SK-N-SH (cell line): ENCODE measurements around the gene ZNF202. TPM values are rescaled to one million over a fixed set of nuclear protein-coding genes. Genes with fewer than 3 reads are reported as not detected.
"Not testable (repeated sequence)": the region's sequence is repeated elsewhere in the genome, so short reads cannot be mapped to it uniquely, and the experiment has no call there.

Source experiments
- CTCF ChIA-PET: fragments of 300-600, 350-600 bp; formaldehyde crosslinking; extraction: SDS; loops from one replicate; lab custom pipeline; 2021; lab: Yijun Ruan, JAX
- POLR2A ChIA-PET: fragments of 350-600 bp; sonication (Branson Sonifier 250); formaldehyde crosslinking; extraction: SDS; loops from one replicate; lab custom pipeline; 2020; ENCODE audit warnings: antibody characterized with exemption, inconsistent platforms; lab: Yijun Ruan, JAX
- DNase-seq: peaks from one replicate; pipeline ENCODE4 v3.0.0; 2012
- H2AFZ ChIP-seq: fragments of 200-600 bp; sonication (generic); 2 replicates; pipeline ENCODE4 v1.8.1; 2016; ENCODE audit warnings: antibody characterized with exemption, mild to moderate bottlenecking, low read depth
- H3F3A ChIP-seq: fragments of 200-600 bp; sonication (generic); replicated peaks from 2 replicates; pipeline ENCODE3; 2016; ENCODE audit warnings: antibody characterized with exemption, mild to moderate bottlenecking; ENCODE audit not compliant: insufficient read depth
- H3K27ac ChIP-seq, 2 experiments: fragments of 200-500 bp in 1 of 2; fragments of 200-600 bp in 1 of 2; sonication (Bioruptor generic) in 1 of 2; sonication (generic), shearing (Covaris generic) in 1 of 2; 2 replicates each; pipeline versions ENCODE4 v1.5.1 to v1.6.1; 2014 to 2016; ENCODE audit warnings: low read depth in 2 of 2, inconsistent platforms in 1 of 2, low read length in 1 of 2, mild to moderate bottlenecking in 1 of 2, mixed read lengths in 1 of 2
- H3K27me3 ChIP-seq: fragments of 200-600 bp; sonication (generic), shearing (Covaris generic); 2 replicates; pipeline ENCODE4 v1.6.1; 2016; ENCODE audit warnings: mixed run types; ENCODE audit not compliant: insufficient read depth
- H3K36me3 ChIP-seq, 2 experiments: fragments of 200-500 bp in 1 of 2; fragments of 200-600 bp in 1 of 2; sonication (Bioruptor generic) in 1 of 2; sonication (generic) in 1 of 2; replicated peaks in 1 of 2; 2 replicates each; pipeline versions ENCODE3 to v1.5.1; 2014 to 2016; ENCODE audit warnings: low read length in 1 of 2, mild to moderate bottlenecking in 1 of 2; ENCODE audit not compliant: insufficient read depth in 2 of 2, control insufficient read depth in 1 of 2
- H3K4me1 ChIP-seq, 2 experiments: fragments of 200-500 bp in 1 of 2; fragments of 200-600 bp in 1 of 2; sonication (Bioruptor generic) in 1 of 2; sonication (generic), shearing (Covaris generic) in 1 of 2; 2 replicates each; pipeline versions ENCODE4 v1.5.1 to v1.6.1; 2014 to 2016; ENCODE audit warnings: low read depth in 1 of 2, low read length in 1 of 2, mixed run types in 1 of 2; ENCODE audit not compliant: insufficient read depth in 2 of 2, control insufficient read depth in 1 of 2
- H3K4me2 ChIP-seq: fragments of 200-600 bp; sonication (generic), shearing (Covaris generic); 2 replicates; pipeline ENCODE4 v1.6.1; 2017; ENCODE audit warnings: mixed run types
- H3K4me3 ChIP-seq, 2 experiments: fragments of 200-500 bp in 1 of 2; fragments of 200-600 bp in 1 of 2; sonication (Bioruptor generic) in 1 of 2; sonication (generic), shearing (Covaris generic) in 1 of 2; 2 replicates each; pipeline versions ENCODE4 v1.5.1 to v1.8.1; 2014 to 2016; ENCODE audit warnings: low read depth in 2 of 2, inconsistent platforms in 1 of 2, low read length in 1 of 2, mild to moderate bottlenecking in 1 of 2, mixed read lengths in 1 of 2, moderate library complexity in 1 of 2
- H3K79me2 ChIP-seq: fragments of 200-600 bp; sonication (generic); 2 replicates; pipeline ENCODE4 v1.8.1; 2017; ENCODE audit warnings: mild to moderate bottlenecking; ENCODE audit not compliant: insufficient read depth
- H3K9ac ChIP-seq: fragments of 200-600 bp; sonication (generic); 2 replicates; pipeline ENCODE4 v1.6.1; 2017; ENCODE audit warnings: mixed run types
- H3K9me2 ChIP-seq: fragments of 200-600 bp; sonication (generic); 2 replicates; pipeline ENCODE4 v1.6.1; 2017; ENCODE audit warnings: mixed run types
- H3K9me3 ChIP-seq: fragments of 200-600 bp; sonication (generic); 2 replicates; pipeline ENCODE4 v1.6.1; 2017; ENCODE audit warnings: mixed run types, mild to moderate bottlenecking, moderate library complexity
- H4K20me1 ChIP-seq: fragments of 200-600 bp; sonication (generic); 2 replicates; pipeline ENCODE4 v1.6.1; 2017; ENCODE audit warnings: mild to moderate bottlenecking, mixed run types; ENCODE audit not compliant: insufficient read depth
- FOXJ3 ChIP-seq: sonication (generic); formaldehyde crosslinking; IDR thresholded peaks from 2 replicates; pipeline ENCODE4 v1.5.1; 2020; ENCODE audit warnings: mild to moderate bottlenecking, missing genetic modification reagents
- FOXM1 ChIP-seq: IDR thresholded peaks from 2 replicates; pipeline ENCODE4 v1.4.0; 2012; ENCODE audit warnings: low read depth, mild to moderate bottlenecking
- MXI1 ChIP-seq: IDR thresholded peaks from 2 replicates; pipeline ENCODE4 v1.6.1; 2012; ENCODE audit warnings: mild to moderate bottlenecking, low read depth, low read length, improper control_type of control experiment
- NFIC ChIP-seq: IDR thresholded peaks from 2 replicates; pipeline ENCODE4 v1.4.0; 2012; ENCODE audit warnings: borderline replicate concordance
- NRF1 ChIP-seq: IDR thresholded peaks from 2 replicates; pipeline ENCODE4 v1.6.1; 2012; ENCODE audit warnings: low read depth, mild to moderate bottlenecking, low read length
- POLR2AphosphoS5 ChIP-seq: IDR thresholded peaks from 2 replicates; pipeline ENCODE4 v1.6.1; 2012; ENCODE audit warnings: low read depth, low read length
- RFX5 ChIP-seq: IDR thresholded peaks from 2 replicates; pipeline ENCODE4 v1.6.1; 2012; ENCODE audit warnings: mild to moderate bottlenecking, improper control_type of control experiment, low read length
- SIN3A ChIP-seq: IDR thresholded peaks from 2 replicates; pipeline ENCODE4 v1.6.1; 2012; ENCODE audit warnings: low read depth, mild to moderate bottlenecking, low read length, moderate library complexity, borderline replicate concordance
- SMC3 ChIP-seq: IDR thresholded peaks from 2 replicates; pipeline ENCODE4 v1.6.1; 2012; ENCODE audit warnings: low read depth, low read length, improper control_type of control experiment
- TAF1 ChIP-seq: IDR thresholded peaks from 2 replicates; pipeline ENCODE4 v1.6.1; 2012; ENCODE audit warnings: low read depth, mild to moderate bottlenecking, low read length, moderate library complexity, borderline replicate concordance
- TCF12 ChIP-seq: IDR thresholded peaks from 2 replicates; pipeline ENCODE4 v1.4.0; 2012
- TEAD4 ChIP-seq: IDR thresholded peaks from 2 replicates; pipeline ENCODE4 v1.4.0; 2012; ENCODE audit warnings: mild to moderate bottlenecking, borderline replicate concordance; ENCODE audit not compliant: insufficient read depth
- WGBS: methylation state at CpG from one replicate; pipeline ENCODE4 v1.1.6; 2017; ENCODE audit warnings: low lambda C conversion rate; 5-methylcytosine and 5-hydroxymethylcytosine counted together
- polyA plus RNA-seq, 3 experiments: library from polyadenylated mRNA; depleted of rRNA; stranded (reverse); fragments of >200 nt; gene quantifications; 2 replicates each; pipeline ENCODE4 v1.2.3, GENCODE V29; 2012

Gene ZNF202
- polyA plus RNA-seq, 1 of the 3 experiments (the other 2 are of a cell fraction) = 11.3 TPM

DNA sequence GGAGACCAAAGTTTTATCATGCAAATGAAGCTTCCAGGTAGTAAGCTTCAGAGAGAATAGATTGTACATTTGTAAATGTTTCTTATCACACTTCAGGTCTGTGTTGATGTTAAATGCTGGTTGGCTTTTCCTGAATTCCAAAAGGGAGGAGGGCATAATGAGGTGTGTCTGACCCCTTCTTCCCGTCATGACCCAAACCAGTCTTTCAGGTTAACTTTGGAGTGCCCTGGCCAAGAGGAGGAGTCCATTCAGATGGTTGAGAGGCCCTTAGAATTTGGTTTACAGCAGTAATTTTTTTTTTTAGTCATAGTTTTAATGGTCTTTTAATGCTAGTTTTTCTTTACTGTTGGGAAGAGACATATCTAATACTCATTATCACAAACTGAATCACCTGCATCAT, 10.3 kb upstream of the ZNF202 start:
- no peaks in the 10 kb centered on the region for H3F3A ChIP-seq
- H3K9me2 ChIP-seq = no peaks in the 10 kb centered on the region
- no peak overlapping the region for H3K4me2 ChIP-seq
- H3K9me3 ChIP-seq = no peaks in the 10 kb centered on the region
- no peak overlapping the region for H2AFZ ChIP-seq
- ChIA-PET CTCF (no interaction called here), POLR2A (no interaction called here)
- H3K27ac ChIP-seq = no peak overlapping the region
- H3K36me3 ChIP-seq = no peaks in the 10 kb centered on the region
- no peaks in the 10 kb centered on the region for H3K4me1 ChIP-seq
- TF ChIP-seq TCF12 (no peak), POLR2AphosphoS5 (no peak), NRF1 (no peak), MXI1 (no peak), RFX5 (no peak), SMC3 (no peak), FOXJ3 (CRISPR knock-in tag) (no peak), TAF1 (no peak)
- no peak overlapping the region for H3K9ac ChIP-seq
- H3K27me3 ChIP-seq = peaks cover 5% of the 10 kb centered on the region; the same call in 1 of the 2 replicates
- no peaks in the 10 kb centered on the region for H4K20me1 ChIP-seq
- 7% methylated on average over 1 of the region's 1 CpG for WGBS
- no peaks in the 10 kb centered on the region for H3K79me2 ChIP-seq
- H3K4me3 ChIP-seq = no peak overlapping the region
- no peak for DNase-seq

DNA sequence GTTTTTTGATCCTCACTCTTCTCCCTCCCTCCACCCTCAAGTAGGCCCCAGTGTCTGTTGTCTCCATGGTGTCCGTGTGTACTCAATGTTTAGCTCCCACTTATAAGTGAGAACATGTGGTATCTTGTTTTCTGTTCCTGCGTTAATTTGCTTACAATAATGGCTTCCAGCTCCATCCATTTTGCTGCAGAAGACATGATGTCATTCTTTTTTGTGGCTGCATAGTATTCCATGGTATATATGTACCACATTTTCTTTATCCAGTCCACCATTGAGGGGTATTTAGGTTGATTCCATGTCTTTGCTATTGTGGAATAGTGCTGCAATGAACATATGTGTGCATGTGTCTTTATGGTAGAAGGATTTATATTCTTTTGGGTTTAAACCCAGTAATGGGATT, 6.9 kb upstream of the ZNF202 start:
- H3K79me2 ChIP-seq, H4K20me1 ChIP-seq, H3K4me3 ChIP-seq, DNase-seq, CTCF ChIA-PET, H3K9me2 ChIP-seq, H3K27me3 ChIP-seq, H2AFZ ChIP-seq, POLR2A ChIA-PET, H3K9me3 ChIP-seq, H3K9ac ChIP-seq, H3K4me1 ChIP-seq, H3K4me2 ChIP-seq, H3F3A ChIP-seq, H3K36me3 ChIP-seq, H3K27ac ChIP-seq: not testable (repeated sequence)
- 5% methylated on average over 2 of the region's 2 CpGs for WGBS

DNA sequence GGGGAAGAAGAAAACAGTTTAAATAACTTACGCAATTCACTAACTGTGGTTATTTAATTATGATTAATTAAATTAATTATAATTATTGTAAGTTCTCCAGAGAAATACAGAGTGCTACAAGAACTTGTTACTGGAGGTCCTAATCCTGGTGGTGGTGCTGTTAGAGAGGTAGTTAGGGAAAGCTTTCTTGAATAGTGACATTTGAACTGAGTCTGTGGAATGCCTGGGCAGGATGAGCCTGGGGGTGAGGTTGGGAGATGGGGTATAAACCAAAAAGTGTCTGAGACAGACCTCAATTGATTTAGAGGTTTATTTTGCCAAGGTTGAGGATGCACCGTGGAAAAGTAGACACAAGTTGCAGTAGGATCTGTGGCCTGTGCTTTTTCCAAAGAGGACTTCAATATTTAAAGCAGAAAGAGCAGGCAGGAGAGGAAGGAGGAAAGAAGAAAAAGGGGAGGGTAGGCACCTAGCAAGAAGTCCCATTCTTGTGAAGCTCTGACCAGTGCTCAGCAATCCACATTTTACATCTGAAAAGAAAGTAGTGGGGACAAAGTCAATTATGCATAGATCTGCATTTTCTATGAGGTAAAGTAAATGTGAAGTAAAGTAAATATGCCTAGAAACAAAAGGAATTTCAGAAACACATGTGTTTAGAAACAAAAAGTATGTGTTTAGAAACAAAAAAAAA, 4.4 kb upstream of the ZNF202 start:
- Histone ChIP-seq H3K9ac (no peak overlapping the region), H3K9me2 (no peaks in the 10 kb centered on the region), H3K4me2 (no peak overlapping the region), H3K79me2 (peaks cover 3% of the 10 kb centered on the region), H4K20me1 (no peaks in the 10 kb centered on the region), H3K27me3 (no peaks in the 10 kb centered on the region)
- POLR2A ChIA-PET = no interaction called here
- CTCF ChIA-PET = interaction anchor here (0.7 to 1.0 kb wide), 2 partner anchors 10 to 38 kb away, joined by 4 read pairs; no protein-coding TSS in a partner anchor
- TF ChIP-seq MXI1 = no peak
- no peak for TF ChIP-seq FOXM1
- TF ChIP-seq SIN3A = no peak
- TF ChIP-seq TEAD4 = no peak
- no peak for TF ChIP-seq NFIC
- TF ChIP-seq, all 33 proteins: peak for 0
- peaks cover 5 to 6% of the 10 kb centered on the region in 2 experiments; a peak in 2 of 4 replicates for H3K4me1 ChIP-seq
- H3K9me3 ChIP-seq = no peaks in the 10 kb centered on the region
- H3K36me3 ChIP-seq = no peaks in the 10 kb centered on the region
- DNase-seq = no peak
- H2AFZ ChIP-seq = no peak overlapping the region
- no peak overlapping the region for H3K4me3 ChIP-seq
- H3K27ac ChIP-seq = no peak overlapping the region
- WGBS = 73% methylated on average over 2 of the region's 2 CpGs
- H3F3A ChIP-seq = no peaks in the 10 kb centered on the region
